Muscle of back (tissue), 11 donors: ENCODE results near the gene RIMKLB. TPM values are rescaled to one million over a fixed set of nuclear protein-coding genes. Genes with fewer than 3 reads are reported as not detected.
A peak's percentile ranks its signal among the peaks of the same experiment; 100 is the strongest.
"Not testable (repeated sequence)": the region's sequence is repeated elsewhere in the genome, so short reads cannot be mapped to it uniquely, and the experiment has no call there.

ENCODE experiments used
- DNase-seq, 3 donors: peaks; one replicate each; pipeline versions ENCODE4 v3.0.0 to v3.0.0-alpha.2; 2013
- polyA plus RNA-seq, 10 donors: library from polyadenylated mRNA; unstranded; fragments of 120-200 nt; gene quantifications; one replicate each; pipeline ENCODE4 v1.2.1, GENCODE V29; 2013; ENCODE audit not compliant: insufficient read length in 10 of 10

RIMKLB gene
- polyA plus RNA-seq, 10 donors = 62.8 to 123 (median 80.6) TPM

GRCh38 chr12:8762701-8763100 lies 64.9 kb downstream of the RIMKLB start:
- DNase-seq = not testable (repeated sequence)

DNA sequence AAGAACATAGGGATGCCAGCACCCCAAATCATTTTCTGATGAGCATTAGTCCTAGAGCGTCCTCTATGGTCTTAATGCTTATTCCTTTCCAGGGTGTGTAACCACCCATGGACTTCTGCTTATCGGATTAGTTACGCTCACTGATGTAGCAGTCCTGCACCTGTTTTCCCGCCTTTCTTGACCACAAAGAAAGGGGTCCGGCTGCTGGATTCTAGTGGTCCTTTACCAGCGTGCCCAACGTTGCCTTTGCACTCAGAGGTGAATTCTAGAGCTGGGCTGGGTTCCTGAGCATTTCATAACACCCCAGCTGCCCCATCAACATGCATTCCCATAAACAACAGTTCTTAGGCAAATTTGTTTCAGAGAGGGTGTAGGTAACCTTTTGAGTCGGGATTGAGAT lies 68.3 kb downstream of the RIMKLB start:
- DNase-seq = not testable (repeated sequence)

GRCh38 chr12:8770499-8770898 lies 72.7 kb downstream of the RIMKLB start:
- DNase-seq = no peak

DNA sequence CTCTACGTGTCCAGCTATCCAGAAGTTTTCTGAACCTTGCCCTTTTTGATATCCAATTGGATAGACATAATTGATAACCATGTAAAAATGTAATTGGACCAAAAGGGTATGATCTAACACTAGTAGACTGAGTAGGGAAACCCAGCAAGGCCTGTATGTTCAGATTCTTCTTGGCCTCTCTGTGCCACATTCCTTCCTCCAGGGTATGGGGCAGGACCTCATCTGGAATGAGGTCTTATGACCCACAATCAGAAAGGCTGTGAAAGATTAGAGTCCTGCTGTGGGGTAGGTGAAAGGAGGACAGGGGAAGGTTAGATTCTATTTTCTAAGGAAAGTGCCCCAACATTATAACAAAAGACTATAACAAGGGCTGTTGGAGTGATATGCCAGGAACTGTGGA lies 73.3 kb downstream of the RIMKLB start:
- no peak for DNase-seq

GRCh38 chr12:8773461-8773860 lies 75.7 kb downstream of the RIMKLB start:
- no peak for DNase-seq

- no peak for DNase-seq
Observed at GRCh38 chr12:8779281-8779680, 81.5 kb downstream of the RIMKLB start.

GRCh38 chr12:8779862-8780261 lies 82.1 kb downstream of the RIMKLB start:
- DNase-seq = no peak

- peak; percentile 12 to 28 (median 19) for DNase-seq
Observed at GRCh38 chr12:8780389-8780788, 82.6 kb downstream of the RIMKLB start.

GRCh38 chr12:8781381-8782127 lies 83.8 kb downstream of the RIMKLB start:
- no peak for DNase-seq

DNA sequence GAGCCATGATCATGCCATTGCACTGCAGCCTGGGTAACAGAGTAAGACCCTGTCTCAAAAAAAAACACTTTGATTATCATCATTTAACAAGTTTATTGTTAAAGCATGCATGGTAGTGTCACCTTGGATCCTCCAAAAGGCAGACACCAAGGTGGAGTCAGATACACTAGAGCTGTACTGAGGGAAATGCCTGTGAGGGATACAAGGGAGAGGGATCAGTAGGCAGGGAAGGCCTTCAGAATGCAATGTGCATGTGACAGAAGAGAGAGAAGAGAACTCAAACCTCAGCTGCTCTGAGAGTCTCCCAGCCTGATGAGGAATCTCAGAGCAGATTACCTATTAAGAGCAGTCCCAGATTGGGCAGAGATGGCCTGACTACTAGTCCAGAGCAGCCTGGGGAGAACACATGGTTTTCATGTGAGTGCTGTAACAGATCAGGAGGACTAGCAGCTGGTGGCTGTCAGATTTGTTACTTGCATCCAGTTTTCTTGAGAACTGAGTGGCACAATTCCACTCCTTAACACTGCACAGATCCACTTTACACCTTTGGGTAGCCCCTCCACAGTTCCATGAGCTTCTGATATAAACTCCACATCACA lies 86.6 kb downstream of the RIMKLB start:
- DNase-seq = no peak

DNA sequence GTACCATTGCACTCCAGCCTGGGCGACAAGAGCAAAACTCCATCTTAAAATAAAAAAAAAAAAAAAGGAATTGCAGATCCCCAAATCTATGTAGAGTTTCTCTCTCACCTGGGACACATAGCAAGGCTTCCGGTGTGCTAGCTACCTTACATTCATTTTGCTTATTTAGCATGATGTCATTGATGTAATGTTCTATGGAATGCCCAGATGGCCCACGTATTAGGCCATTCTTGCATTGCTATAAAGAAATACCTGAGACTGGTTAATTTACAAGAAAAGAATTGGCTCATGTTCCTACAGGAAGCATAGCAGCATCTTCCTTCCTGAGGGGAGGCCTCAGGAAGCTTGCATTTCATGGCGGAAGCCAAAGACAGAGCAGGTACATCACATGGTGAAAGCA lies 87.7 kb downstream of the RIMKLB start:
- no peak for DNase-seq

DNA sequence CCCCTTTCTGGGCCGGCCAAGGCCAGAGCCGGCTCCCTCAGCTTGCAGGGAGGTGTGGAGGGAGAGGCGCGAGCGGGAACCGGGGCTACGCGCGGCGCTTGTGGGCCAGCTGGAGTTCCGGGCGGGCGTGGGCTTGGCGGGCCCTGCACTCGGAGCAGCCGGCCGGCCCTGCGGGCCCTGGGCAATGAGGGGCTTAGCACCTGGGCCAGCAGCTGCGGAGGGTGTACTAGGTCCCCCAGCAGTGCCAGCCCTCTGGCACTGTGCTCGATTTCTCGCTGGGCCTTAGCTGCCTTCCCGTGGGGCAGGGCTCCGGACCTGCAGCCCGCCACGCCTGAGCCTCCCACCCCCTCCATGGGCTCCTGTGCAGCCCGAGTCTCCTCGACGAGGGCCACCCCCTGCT lies 89.4 kb downstream of the RIMKLB start:
- not testable (repeated sequence) for DNase-seq

GRCh38 chr12:8788706-8789105 lies 90.9 kb downstream of the RIMKLB start:
- DNase-seq = not testable (repeated sequence)

- DNase-seq = not testable (repeated sequence)
Observed at GRCh38 chr12:8789341-8790013, 91.7 kb downstream of the RIMKLB start.

GRCh38 chr12:8793226-8793625 lies 95.4 kb downstream of the RIMKLB start:
- not testable (repeated sequence) for DNase-seq

DNA sequence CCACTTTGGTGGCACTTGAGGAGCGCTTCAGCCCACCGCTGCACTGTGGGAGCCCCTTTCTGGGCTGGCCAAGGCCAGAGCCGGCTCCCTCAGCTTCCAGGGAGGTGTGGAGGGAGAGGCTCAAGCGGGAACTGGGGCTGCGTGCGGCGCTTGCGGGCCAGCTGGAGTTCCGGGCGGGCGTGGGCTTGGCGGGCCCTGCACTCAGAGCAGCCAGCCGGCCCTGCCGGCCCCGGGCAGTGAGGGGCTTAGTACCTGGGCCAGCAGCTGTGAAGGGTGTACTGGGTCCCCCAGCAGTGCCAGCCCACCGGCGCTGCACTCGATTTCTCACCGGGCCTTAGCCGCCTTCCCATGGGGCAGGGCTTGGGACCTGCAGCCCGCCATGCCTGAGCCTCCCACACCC lies 96.8 kb downstream of the RIMKLB start:
- DNase-seq = not testable (repeated sequence)

- DNase-seq = no peak
Observed at GRCh38 chr12:8796831-8797626, 99.2 kb downstream of the RIMKLB start.

- not testable (repeated sequence) for DNase-seq
Observed at GRCh38 chr12:8801213-8801612, 103.4 kb downstream of the RIMKLB start.

DNA sequence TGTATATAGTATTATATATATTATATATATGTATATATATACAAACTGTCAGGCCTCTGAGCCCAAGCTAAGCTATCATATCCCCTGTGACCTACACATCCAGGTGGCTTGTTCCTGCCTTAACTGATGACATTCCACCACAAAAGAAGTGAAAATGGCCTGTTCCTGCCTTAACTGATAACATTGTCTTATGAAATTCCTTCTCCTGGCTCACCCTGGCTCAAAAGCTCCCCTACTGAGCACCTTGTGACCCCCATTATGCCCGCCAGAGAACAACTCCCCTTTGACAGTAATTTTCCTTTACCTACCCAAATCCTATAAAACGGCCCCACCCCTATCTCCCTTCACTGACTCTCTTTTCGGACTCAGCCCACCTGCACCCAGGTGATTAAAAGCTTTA lies 107.0 kb downstream of the RIMKLB start:
- DNase-seq = not testable (repeated sequence)

DNA sequence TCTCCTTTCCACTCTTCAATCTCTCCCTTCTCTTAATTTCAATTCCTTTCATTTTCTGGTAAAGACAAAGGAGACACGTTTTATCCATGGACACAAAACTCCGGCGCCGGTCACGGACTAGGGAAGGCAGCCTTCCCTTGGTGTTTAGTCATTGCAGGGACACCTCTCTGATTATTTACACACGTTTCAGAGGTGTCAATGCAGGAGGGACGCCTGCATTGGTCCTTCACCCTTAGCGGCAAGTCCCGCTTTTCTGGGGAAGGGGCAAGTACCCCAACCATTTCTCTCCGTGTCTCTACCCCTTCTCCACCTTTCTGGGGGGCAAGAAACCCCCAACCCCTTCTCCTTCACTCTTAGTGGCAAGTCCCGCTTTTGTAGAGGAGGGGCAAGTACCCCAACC lies 107.7 kb downstream of the RIMKLB start:
- DNase-seq = not testable (repeated sequence)

DNA sequence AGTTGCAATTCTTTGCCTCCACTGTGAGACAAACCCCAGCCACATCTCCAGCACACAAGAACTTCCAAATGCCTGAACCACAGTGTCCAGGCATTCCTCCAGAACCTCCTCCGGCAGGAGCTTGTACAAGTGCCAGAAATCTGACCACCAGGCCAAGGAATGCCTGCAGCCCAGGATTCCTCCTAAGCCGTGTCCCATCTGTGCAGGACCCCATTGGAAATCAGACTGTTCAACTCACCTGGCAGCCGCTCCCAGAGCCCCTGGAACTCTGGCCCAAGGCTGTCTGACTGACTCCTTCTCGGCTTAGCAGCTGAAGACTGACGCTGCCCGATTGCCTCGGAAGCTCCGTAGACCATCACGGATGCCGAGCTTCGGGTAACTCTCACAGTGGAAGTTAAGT lies 109.3 kb downstream of the RIMKLB start:
- not testable (repeated sequence) for DNase-seq

GRCh38 chr12:8810112-8810511 lies 112.3 kb downstream of the RIMKLB start:
- DNase-seq = not testable (repeated sequence)
